A204.1 (cell line): ENCODE data around the gene MANF.

Experiments used
- FAIRE-seq: peaks from 2 replicates; lab custom pipeline; 2012; peaks lifted over from hg19 to GRCh38; lab: Jason Lieb, UNC

MANF gene

DNA sequence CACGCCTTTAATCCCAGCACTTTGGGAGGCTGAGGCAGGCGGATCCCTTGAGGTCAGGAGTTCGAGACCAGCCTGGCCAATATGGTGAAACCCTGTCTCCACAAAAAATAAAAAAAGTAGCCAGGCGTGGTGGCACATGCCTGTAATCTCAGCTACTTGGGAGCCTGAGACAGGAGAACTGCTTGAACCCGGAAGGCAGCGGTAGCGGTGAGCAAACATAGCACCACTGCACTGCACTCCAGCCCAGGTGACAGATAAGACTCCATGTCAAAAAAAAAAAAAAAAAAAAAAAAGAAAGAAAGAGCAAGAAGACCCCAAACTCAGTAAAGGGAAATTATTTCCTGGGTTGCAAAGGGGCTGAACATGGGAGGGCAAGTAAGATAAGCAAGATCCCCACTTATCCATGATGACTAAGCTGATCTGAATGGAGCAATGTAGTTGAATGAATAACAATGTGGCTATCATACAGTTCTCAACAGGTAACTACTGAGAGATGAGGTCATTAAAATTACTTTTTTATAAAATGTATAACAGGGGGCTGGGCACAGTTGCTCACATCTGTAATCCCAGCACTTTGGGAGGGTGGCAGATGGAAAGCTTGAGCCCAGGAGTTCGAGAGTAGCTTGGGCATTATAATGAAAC, 52.0 kb downstream of the MANF start:
- FAIRE-seq: no peak
